ENCODE results near the gene RRP1B.

DNA sequence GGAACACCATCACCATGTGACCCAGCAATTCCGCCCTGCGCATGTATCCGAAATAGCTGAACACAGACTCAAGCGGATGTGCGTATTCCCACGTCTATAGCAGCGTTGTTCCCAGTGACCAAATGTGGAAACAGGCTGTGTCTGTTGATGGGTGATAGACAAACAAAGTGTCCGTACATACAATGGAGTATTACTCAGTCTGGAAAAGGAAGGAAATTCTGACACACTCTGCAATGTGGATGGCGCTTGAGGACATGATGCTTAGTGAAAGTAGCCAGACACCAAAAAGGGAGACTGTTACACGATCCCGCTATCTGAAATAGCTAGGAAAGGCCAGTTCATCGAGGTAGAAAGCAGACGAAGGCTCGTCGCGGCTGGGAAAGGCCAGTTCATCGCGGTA, 85.4 kb downstream of the RRP1B start:
- TF ChIP-seq RAD21 (IDR thresholded peaks at IDR 0.05; ENCODE audit: low read depth) = no peak
- no peak for TF ChIP-seq EP300 (IDR thresholded peaks at IDR 0.05; ENCODE audit: borderline replicate concordance)
- TF ChIP-seq NFIC (IDR thresholded peaks at IDR 0.05) = no peak
- no peak for TF ChIP-seq TAF1 (IDR thresholded peaks at IDR 0.05; ENCODE audit: low read depth)
- TF ChIP-seq CEBPB (IDR thresholded peaks at IDR 0.05) = no peak
- TF ChIP-seq ZBTB7A (IDR thresholded peaks at IDR 0.05; ENCODE audit: low read depth) = no peak
- no peak for TF ChIP-seq FOXM1 (IDR thresholded peaks at IDR 0.05; ENCODE audit: borderline replicate concordance, low read depth)
- TF ChIP-seq, protein P1, sequence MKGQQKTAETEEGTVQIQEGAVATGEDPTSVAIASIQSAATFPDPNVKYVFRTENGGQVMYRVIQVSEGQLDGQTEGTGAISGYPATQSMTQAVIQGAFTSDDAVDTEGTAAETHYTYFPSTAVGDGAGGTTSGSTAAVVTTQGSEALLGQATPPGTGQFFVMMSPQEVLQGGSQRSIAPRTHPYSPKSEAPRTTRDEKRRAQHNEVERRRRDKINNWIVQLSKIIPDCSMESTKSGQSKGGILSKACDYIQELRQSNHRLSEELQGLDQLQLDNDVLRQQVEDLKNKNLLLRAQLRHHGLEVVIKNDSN (IDR thresholded peaks at IDR 0.05) = no peak
